NCI-H1694 (cell line): ENCODE results near the gene LRCH3.
A peak's percentile ranks its signal among the peaks of the same experiment; 100 is the strongest.
"Not testable (repeated sequence)": the region's sequence is repeated elsewhere in the genome, so short reads cannot be mapped to it uniquely, and the experiment has no call there.

Experiments used
- DNase-seq: peaks from one replicate; lab custom pipeline; 2025; lab: John Stamatoyannopoulos, UW

LRCH3 gene

DNA sequence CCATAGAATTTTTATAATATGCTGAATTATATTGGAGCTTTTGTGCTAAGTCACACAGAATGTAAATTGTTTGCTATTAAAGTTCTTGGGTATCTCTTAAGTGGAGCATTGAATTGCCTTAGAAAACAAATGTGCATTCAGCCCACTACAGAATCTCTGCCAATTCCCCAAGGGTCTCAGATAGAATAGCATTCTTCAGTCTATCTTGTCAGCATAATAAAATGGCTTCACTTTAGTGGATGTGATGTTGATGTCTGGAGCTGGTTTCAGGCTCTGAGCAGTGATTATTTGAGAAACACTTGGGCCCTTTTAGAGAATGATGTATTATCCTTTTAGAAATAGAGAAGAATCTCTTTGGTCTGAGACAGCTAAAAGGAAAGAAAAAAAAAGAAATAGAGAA lies 45.2 kb downstream of the LRCH3 start:
- no peak for DNase-seq

GRCh38 chr3:197837282-197837681 lies 46.2 kb downstream of the LRCH3 start:
- no peak for DNase-seq

- DNase-seq = no peak
These were observed 50.7 kb downstream of the LRCH3 start for GRCh38 chr3:197841789-197842188.

DNA sequence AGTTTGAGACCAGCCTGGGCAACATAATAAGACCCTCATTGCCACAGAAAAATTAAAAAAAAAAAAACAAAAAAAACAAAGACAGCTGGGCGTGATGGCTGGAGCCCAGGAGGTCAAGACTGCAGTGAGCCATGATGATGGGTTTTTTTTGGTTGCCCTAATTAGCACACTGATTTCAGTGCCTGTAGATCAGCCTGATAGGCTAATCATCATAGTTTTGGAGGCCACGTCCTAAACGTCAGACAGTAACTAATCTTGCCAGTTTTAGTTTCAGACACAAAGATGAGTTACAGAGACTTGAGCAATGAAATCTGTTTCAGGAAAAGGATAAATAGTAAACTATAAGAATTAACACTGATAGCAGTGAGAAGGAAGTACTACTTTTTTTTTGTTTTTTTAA lies 55.4 kb downstream of the LRCH3 start:
- DNase-seq = no peak

GRCh38 chr3:197847866-197848401 lies 56.9 kb downstream of the LRCH3 start:
- DNase-seq = no peak

DNA sequence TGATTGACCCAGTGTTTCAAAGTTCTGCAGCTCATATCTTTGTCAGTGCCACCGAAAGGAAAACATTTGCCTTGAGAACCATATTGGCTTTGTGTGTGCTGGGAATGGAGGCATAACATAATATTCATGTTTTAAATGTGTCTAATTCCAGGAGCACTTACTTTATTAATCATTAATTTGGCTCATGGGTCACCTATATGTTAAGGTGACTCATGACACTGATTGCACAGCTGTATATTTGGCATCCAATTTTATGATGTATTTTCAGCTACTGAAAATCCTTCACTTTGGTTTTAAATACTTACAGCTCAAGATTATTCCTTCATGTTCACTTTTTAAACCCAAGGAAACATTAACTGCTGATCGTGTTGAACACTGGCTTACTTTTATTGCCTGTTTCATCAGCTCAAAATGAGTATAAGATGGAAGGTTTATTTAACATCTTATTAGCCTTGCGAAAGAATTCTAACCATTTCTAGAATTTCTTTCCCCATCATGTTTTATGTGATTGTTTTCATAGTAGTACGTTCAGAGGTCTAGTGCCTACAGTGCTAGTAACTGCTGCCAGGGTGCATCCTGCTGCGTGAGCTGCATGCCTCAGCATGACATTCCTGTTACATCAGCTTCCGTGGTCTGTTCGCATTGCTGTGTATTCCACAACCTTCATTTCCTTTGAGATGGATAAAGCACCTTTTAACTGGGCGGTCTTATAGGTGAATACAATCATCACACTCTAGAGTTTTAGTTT lies 63.7 kb downstream of the LRCH3 start:
- no peak for DNase-seq

GRCh38 chr3:197855571-197855970 lies 64.5 kb downstream of the LRCH3 start:
- DNase-seq = no peak

- no peak for DNase-seq
These were observed 65.3 kb downstream of the LRCH3 start for GRCh38 chr3:197856199-197856816.

GRCh38 chr3:197858133-197858532 lies 67.1 kb downstream of the LRCH3 start:
- DNase-seq = no peak

GRCh38 chr3:197858598-197858997 lies 67.5 kb downstream of the LRCH3 start:
- DNase-seq = no peak

- DNase-seq = no peak
These were observed 75.0 kb downstream of the LRCH3 start for GRCh38 chr3:197866035-197866434.

DNA sequence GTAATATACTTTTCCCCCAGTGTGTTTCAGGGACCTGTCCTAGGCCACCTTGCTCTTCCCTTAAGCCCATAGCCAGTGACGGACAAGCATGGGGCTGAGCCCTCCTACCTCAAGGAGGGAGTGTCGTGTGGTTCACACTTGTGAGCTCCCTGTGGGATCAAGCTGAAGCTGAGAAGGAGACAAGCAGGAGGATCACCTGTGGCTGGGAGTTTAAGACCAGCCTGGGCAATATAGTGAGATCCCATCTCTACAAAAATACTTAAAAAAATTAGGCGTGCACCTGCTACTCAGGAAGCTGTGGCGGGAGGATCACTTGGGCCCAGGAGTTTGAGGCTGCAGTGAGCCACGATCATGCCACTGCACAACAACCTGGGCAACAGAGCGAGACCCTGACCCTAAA lies 82.3 kb downstream of the LRCH3 start:
- DNase-seq = no peak

GRCh38 chr3:197874064-197874463 lies 83.0 kb downstream of the LRCH3 start:
- DNase-seq = no peak

DNA sequence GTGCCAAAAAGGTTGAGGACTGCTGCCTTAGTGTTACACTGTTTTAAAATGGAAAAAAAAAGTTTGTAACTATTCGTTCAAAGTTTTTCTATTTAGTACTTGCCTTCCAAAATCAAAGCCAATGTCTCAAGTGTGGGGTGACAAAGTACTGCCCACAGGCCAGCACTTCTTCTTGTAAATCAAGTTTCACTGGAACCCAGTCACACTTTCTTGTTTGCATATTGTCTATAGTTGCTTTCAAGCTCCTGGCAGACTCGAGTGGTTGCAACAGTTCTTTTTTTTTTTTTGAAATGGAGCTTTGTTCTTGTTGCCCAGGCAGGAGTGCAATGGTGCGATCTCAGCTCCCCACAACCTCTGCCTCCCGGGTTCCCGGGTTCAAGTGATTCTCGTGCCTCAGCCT lies 83.6 kb downstream of the LRCH3 start:
- DNase-seq = no peak

DNA sequence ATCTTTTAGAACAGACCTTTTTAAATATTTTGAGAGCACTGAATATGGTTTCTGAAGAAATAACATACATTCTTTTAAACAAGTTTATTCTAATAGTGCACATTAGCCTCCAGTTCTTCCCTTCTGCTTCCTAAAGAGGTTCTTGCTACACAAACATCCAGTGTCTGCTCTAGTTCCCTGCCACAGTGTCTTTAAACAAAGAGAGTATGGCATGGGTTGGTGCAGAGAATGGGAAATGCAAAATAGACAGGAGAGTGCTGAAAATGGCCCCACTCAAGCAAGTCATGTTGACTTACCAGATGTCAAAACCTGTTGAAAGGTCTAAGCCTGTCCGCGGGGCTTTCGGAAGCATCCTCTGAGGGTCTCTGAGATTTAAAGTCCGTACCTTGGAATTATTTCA lies 86.8 kb downstream of the LRCH3 start:
- no peak for DNase-seq

- no peak for DNase-seq
These were observed 87.4 kb downstream of the LRCH3 start for GRCh38 chr3:197878427-197878826.

DNA sequence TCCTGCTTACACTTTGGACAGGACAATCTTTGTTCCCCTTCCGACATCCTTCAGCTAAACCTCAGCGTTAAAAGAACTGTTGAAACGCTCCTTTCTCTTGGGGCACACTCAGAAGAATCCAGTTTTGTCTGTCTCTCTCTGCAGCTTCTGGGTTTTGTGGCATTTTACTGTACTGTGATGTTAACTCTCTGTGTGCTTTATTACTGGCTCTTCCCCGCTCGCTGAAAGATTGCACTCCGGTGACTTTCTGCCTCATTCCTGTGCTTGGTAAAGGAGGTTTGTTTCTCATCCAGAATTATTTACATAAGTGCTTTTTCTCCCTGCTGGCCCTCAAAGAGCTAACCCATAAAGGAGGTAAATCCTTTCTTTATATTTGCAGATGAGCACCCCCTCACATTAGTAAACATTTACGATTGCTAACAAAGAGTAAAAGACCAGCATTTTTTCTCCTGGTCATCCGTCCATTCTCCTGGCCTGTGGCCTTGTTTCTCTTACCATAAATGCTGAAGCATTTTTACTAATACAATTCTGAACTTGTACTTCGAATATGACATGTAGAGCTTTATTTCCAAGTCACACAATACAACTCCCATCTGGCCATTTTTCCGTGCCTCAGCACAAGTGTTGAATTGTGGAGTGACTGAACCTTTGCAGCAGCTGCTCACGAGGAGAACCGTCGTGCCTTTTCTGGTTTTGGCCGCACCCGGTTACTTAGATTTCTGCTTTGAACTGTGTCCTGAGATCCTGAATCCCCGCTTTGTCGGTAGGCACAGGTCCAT lies 89.6 kb downstream of the LRCH3 start:
- DNase-seq = peak; percentile 67

DNA sequence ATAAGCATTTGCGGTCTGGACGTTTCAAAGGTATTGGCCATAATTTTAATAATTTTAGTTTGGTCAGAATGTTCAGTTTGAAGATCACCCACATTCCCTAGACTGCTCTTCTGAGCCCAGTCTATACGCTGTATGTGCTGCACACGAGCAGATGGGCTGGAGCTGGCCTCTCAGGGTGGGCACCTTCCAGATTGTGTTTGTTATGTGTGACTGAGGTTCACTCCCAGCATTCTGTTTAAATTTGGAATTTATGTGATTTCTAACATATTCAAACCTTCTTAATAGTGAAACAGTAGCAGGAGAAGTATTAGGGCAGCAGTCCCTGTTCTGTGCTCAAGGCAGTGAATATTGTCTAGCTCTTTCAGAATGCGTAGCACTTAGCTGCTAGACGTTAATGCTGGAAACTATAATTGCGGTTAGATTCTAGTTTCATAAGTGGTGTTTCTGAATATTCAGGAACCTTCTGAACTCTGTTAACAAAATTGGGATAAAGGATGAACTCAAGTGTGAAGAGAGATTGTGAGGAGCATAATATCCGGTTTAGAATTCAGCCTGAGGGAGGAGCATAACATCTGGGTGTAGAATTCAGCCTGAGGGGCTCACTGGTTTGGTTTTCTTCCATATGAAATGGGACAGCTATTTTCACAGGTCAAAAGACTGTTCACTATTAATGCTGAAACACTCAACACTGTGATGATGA lies 90.4 kb downstream of the LRCH3 start:
- peak; percentile 43 for DNase-seq

DNA sequence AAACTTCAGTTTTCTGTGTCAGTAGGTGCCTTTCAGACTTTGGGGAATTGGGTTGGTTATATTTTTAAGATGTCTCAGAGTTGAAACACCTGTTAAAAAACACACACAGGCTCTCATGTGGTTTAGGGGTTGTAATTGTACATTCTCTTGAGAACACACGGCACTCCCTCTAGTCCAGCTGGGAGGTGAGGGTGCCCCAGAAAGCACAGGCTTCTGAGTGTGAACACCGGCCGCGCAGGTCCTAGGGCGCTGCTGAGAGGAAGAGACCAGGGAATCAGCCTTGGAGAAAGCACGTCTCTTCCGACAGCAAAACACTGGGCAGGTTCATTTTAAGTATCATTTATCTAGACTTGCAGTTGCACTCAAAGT lies 90.9 kb downstream of the LRCH3 start:
- no peak for DNase-seq

DNA sequence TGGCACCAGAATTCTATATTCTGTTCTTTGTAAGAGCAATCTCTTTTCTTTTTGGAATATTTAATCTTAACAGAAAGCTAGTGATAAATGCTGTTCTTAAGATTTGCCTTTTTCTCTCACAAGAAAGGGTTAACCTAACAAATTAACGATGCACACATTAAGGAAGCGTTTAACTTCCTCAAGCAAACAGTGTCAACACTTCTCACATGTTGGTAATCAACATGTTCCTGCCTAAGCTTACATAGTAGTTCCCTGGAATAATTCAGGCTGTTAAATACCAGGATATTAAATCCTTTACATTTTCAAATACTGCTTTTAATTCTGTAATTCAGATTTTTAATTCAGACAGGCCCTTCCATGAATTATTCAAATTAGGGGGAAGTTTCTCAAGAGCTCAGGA lies 91.5 kb downstream of the LRCH3 start:
- DNase-seq = no peak

DNA sequence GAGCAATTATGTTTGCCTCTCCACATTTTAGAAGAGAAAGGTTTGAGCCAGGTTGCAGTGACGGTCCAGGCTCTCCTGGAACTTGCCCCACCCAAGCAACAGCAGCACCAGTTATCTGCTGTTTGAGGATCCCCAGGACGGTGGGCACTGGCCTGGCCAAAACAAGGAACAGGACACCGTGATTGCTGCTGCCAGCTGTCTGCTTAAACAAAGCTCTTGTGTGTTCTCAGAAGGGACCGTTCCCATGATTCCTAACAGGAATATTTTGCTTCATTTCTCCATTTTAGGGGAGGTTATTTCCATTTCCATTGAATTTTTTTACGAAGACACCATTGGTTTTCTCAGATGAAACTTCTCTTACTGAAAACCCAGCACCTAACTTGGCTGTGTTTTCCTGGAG lies 92.5 kb downstream of the LRCH3 start:
- DNase-seq = no peak

DNA sequence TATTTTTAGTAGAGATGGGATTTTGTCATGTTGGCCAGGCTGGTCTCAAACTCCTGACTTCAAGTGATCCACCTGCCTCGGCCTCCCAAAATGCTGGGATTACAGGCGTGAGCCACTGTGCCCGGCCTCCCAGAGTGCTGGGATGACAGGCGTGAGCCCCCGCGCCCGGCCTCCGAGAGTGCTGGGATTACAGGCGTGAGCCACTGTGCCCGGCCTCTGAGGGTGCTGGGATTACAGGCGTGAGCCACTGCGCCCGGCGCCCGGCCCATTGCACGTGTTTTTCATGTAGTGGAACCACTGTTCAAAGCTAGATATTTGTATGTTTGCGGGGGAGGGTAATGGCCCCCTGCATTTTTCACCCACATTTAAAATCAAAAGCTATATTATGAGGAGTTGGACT lies 93.3 kb downstream of the LRCH3 start:
- DNase-seq = not testable (repeated sequence)
